GOT3 (cell line): Measurements from ENCODE around the gene RAB11FIP3.

Source experiments
- DNase-seq: peaks from one replicate; lab custom pipeline; 2025; ENCODE audit warnings: mixed read lengths; lab: John Stamatoyannopoulos, UW

RAB11FIP3 gene

GRCh38 chr16:424033-424622 lies 1.3 kb upstream of the RAB11FIP3 start:
- peak; percentile 57 for DNase-seq

- DNase-seq: no peak
Measured at GRCh38 chr16:424623-425081, 797 bp upstream of the RAB11FIP3 start.

GRCh38 chr16:425740-426114 lies 278 bp downstream of the RAB11FIP3 start:
- DNase-seq: no peak

- no peak for DNase-seq
Measured at GRCh38 chr16:426115-426905, 861 bp downstream of the RAB11FIP3 start.

GRCh38 chr16:426906-427249 lies 1.4 kb downstream of the RAB11FIP3 start:
- DNase-seq: no peak

- DNase-seq: no peak
Measured at GRCh38 chr16:427250-427649, 1.8 kb downstream of the RAB11FIP3 start.

GRCh38 chr16:430904-431303 lies 5.5 kb downstream of the RAB11FIP3 start:
- no peak for DNase-seq

GRCh38 chr16:440627-441026 lies 15.2 kb downstream of the RAB11FIP3 start:
- no peak for DNase-seq

- DNase-seq: no peak
Measured at GRCh38 chr16:441447-441846, 16.0 kb downstream of the RAB11FIP3 start.

- no peak for DNase-seq
Measured at GRCh38 chr16:442976-443375, 17.5 kb downstream of the RAB11FIP3 start.

GRCh38 chr16:444027-444426 lies 18.6 kb downstream of the RAB11FIP3 start:
- DNase-seq: no peak

GRCh38 chr16:445566-445965 lies 20.1 kb downstream of the RAB11FIP3 start:
- no peak for DNase-seq

- DNase-seq: no peak
Measured at GRCh38 chr16:450385-450784, 24.9 kb downstream of the RAB11FIP3 start.

- no peak for DNase-seq
Measured at GRCh38 chr16:450785-451512, 25.5 kb downstream of the RAB11FIP3 start.

GRCh38 chr16:454397-454940 lies 29.0 kb downstream of the RAB11FIP3 start:
- DNase-seq: no peak

GRCh38 chr16:455453-455852 lies 30.0 kb downstream of the RAB11FIP3 start:
- DNase-seq: no peak

- DNase-seq: no peak
Measured at GRCh38 chr16:456891-457483, 31.5 kb downstream of the RAB11FIP3 start.

- DNase-seq: no peak
Measured at GRCh38 chr16:457732-458400, 32.4 kb downstream of the RAB11FIP3 start.

GRCh38 chr16:459761-460160 lies 34.3 kb downstream of the RAB11FIP3 start:
- no peak for DNase-seq

- no peak for DNase-seq
Measured at GRCh38 chr16:460787-461186, 35.3 kb downstream of the RAB11FIP3 start.

- DNase-seq: no peak
Measured at GRCh38 chr16:463071-463470, 37.6 kb downstream of the RAB11FIP3 start.

- DNase-seq: no peak
Measured at GRCh38 chr16:466651-467050, 41.2 kb downstream of the RAB11FIP3 start.
